Hypothalamus (tissue), 51 donors: ENCODE data around the gene MAN2B2.

Experiments
- DNase-seq, 51 donors: peaks; one replicate each; lab custom pipeline; 2025; lab: John Stamatoyannopoulos, UW

Gene MAN2B2

GRCh38 chr4:6542951-6543350 lies 32.0 kb upstream of the MAN2B2 start:
- no peak for DNase-seq

DNA sequence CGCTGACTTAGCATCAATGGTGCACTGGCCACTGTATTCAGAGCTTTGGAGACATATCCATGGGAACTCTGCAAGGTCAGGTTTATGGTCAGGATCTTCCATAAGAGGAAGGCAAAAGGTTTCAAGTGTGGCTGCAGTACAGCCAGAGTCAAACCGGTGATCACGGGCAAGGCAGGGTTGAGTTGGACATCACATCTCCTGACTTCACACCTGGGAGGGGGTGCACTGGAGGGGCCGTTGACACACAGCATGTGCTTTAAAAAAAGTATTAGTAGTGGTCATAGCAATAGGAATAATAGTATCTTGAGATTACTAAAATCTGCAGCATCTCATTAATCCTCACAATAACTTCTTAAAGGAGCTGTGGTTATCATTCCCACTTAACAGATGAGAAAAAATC lies 28.9 kb upstream of the MAN2B2 start:
- DNase-seq, result no peak

GRCh38 chr4:6546681-6547447 lies 28.1 kb upstream of the MAN2B2 start:
- peak in 32 of 51 donors; percentile 4 to 65 (median 26) for DNase-seq

DNA sequence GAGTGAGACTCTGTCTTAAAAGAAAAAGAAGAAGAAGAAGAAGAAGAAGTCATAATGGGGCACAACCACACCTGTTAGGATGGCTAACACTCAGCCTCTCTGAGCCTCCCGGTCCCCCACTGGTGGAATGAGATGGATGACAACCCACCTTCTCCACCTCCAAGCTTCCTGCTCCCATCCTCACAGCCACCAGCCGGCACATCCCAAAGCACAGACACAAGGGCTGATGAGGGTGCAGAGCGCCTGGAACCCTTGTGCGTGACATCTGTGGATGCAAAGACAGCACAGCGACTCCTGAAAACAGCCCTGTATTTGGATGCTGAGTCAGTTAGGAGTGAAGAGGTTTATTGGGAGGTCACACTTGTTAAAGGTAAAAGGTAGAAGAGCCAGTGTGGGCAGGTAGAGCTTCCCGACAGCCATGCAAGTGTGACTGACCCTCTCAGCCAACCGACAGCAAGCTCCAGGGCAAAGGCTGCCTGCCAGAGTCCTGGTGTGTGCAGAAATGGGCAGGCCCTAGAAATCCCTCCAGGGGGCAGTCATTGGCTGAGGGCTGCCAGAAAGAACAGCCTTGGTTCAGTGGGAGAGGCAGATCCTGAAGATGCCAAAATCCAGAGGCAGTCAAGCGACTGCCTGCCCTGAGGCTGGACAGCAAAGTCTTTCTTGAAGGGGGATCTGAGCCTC lies 26.6 kb upstream of the MAN2B2 start:
- peak in 22 of 51 donors; percentile 4 to 57 (median 24) for DNase-seq

DNA sequence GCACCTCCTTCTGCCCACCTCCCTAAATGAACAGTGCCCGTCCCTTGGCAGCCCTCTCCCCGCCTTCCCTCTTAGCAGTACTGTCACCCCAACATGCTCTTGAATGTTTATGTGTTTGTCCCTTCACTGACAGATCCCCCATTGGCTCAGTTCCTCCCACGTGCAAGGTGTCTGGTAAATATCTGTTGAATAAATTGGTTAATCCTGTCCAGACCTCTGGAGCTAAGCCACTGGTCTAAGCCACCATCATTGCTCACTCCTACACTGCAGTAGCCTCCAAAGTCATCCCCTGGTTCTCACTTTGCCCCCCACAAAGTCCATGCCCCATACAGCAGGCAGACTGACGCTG lies 26.1 kb upstream of the MAN2B2 start:
- no peak for DNase-seq

GRCh38 chr4:6549445-6549844 lies 25.5 kb upstream of the MAN2B2 start:
- no peak for DNase-seq

DNA sequence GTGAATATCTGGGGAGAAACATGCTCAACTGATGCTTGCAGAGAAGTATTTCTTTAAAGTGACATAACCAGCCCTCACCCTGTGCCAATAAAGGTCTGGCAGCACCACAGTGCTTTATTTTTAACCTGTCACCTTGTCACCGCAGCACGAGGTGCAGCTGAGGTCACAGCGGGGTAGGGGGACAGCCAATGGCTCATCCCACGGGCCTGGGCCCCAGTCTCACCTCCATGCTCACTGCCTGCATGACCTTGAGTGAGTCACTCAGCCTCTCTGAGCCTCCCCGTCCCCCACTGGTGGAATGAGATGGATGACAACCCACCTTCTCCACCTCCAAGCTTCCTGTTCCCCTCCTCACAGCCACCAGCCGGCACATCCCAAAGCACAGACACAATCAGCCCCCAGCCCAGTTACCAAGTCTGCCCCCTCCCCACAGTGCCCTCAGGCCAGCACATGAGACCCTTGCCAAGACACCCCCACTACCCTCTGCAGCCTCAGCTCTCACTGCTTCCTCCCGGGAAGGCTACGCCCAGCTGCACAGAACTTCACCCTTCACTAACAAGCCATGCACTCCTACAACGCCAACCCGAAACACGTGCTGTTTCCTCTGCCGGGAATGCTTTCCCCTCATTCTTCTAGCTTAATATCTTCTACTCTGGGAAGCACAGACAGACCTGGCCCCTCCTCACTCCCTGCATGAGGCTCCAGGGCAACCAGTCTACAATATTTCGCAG lies 24.9 kb upstream of the MAN2B2 start:
- DNase-seq, result peak in 2 of 51 donors; percentile 11 to 70

DNA sequence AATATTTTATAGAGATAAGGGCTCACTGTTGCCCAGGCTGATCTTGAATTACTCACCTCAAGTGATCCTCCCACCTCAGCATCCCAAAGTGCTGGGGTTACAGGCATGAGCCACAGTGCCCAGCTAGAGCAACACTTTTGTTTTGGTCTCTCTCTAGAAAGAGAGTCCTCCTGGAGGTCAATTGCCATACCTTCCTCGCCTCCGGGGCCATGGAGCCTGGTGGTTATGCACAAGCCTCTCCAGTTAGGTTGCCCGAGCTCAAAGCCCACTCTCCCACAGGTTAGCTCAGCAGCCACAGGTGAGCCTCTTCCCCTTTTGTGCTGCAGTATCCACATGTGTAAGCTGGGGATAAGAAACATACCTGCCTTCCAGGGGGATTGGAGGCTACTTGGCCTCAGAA lies 24.2 kb upstream of the MAN2B2 start:
- no peak for DNase-seq

GRCh38 chr4:6551660-6552059 lies 23.3 kb upstream of the MAN2B2 start:
- DNase-seq, result no peak

DNA sequence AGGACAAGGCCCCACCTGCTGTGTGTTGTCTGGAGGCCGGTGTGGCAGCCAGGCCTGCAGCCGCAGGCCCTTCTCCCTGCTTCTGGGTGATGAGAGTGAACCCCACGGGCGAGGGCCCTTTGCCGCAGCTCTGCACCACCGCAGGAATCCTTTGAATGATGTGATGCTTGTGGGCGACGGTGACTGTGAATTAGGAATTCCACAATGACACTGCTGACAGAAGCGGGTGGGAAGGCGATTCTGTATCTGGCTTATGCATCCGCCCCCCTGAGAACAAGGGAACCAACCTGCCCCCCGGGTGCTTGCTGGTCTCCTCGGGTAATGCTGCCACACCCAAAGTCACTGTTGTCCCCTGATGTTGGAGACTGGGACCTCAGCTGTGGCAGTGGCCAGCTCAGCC lies 19.5 kb upstream of the MAN2B2 start:
- DNase-seq, result peak in 1 of 51 donors; percentile 42

GRCh38 chr4:6556263-6556662 lies 18.7 kb upstream of the MAN2B2 start:
- DNase-seq, result no peak

- no peak for DNase-seq
Observed at GRCh38 chr4:6557185-6557584, 17.8 kb upstream of the MAN2B2 start.

DNA sequence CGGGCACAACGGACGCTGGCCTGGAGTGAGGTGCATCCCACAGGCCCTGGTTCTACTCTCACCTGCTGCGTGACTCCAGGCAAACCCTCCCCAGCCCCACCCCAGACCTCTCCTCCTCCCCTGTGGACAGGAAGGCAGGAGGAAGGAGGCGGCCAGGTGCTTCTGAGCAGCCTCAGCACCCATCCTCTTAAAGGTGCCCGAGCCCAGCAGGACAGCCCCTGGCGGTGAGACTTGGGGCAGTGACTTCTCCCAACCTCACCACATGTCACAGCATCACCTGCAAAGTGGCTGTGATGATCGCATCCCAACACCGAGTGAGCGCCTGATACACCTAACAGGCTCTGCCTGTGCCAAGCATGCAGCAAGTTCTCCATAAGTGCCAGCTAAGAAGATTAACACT lies 17.1 kb upstream of the MAN2B2 start:
- DNase-seq, result no peak

- no peak for DNase-seq
Observed at GRCh38 chr4:6560416-6561172, 14.4 kb upstream of the MAN2B2 start.

- DNase-seq, result no peak
Observed at GRCh38 chr4:6561173-6561516, 13.8 kb upstream of the MAN2B2 start.

GRCh38 chr4:6561706-6562371 lies 13.2 kb upstream of the MAN2B2 start:
- no peak for DNase-seq

DNA sequence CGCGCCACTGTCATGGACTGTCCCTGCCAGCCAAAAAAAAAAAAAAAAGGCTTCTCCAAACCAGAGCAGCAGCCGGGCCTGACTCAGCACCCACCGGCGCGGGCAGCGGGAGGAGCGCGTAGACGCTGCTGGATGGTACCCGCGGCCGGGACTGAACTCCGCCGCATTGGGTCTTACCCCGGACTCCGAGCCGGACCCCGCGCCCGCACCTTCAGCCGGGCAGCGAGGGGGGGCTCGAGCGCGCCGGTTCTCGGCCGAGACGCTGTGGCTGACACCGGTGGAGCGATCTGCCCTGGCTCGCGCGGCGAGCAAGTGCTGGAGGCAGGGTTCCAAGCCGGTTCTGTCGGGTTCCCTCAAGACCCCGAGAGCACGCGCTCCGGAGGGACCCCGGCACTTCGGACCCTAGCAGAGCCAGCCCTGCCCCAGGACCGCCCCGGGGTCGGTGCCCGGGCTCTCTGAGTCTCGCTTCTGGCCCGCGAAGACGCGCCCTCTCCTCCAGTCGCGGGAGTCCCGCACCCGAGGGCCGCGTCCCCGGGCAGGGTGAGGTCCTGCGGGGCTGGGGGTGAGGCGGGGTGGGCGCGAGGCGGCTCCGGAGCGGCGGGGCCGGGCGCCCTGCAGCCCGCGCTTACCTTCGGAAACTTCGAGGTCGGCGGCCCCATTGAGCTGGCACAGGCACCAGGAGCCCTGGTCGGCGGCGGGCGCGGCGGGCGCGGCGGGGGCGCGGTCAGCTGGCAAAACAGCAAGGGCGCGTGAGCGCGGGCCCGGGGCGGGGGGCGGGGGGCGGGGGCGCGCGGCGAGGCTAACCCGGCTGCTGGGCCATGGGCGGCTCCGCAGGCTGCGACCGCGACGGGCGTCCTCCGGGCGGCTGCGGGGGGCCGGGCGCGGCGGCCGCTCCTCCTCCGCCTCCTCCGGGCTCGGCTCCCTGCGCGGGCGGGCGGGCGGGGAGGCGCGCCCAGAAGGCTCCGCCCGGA lies 11.8 kb upstream of the MAN2B2 start:
- peak in 4 of 51 donors; percentile 4 to 29 (median 18) for DNase-seq

DNA sequence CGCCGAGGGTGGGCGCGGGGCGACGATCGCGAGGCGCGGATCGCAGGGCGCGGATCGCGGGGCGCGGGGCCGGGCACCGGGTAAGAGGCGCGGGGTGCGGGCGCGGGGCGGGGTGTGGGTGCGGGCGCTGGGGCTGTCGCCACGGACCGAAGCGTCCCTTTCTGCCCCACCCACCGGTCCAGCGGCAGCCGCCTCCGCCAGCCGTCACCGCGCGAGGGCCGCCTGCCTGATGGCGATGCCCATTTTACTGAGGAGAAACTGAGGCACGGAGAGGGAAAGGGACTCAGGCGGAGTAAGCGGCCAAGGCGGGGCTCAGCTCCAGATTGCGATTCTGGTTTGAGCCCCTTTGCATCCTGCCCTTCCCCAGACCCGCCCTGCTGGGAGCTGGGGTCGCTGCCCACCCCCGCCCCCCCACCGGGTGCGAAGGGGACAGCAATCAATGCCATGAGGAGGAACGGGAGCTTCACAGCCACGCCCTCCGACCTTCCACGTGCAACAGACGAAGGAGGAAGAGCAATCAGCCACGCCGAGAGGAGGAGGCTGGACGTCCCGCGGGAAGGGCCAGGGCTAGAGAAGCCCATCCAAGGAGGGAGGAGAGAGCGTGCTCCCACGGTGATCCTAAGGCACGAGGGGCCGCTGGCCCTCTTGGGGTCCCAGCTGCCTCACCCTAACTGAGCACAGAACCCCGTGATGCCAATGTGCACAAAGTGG lies 10.9 kb upstream of the MAN2B2 start:
- DNase-seq, result no peak
